IPS-18a (cell line): ENCODE measurements around the gene DLGAP1.

Source experiments
- H3K27ac ChIP-seq: one replicate; pipeline ENCODE4 v1.5.1; 2013; ENCODE audit warnings: low read length
- H3K27me3 ChIP-seq: one replicate; pipeline ENCODE4 v1.6.1; 2013; ENCODE audit warnings: mild to moderate bottlenecking, low read length; ENCODE audit not compliant: control insufficient read depth, insufficient read depth
- H3K36me3 ChIP-seq: one replicate; pipeline ENCODE4 v1.6.1; 2013; ENCODE audit warnings: low read depth, low read length; ENCODE audit not compliant: control insufficient read depth
- H3K4me1 ChIP-seq: one replicate; pipeline ENCODE4 v1.6.1; 2013; ENCODE audit warnings: low read depth, low read length; ENCODE audit not compliant: control insufficient read depth
- H3K4me3 ChIP-seq: one replicate; pipeline ENCODE4 v1.5.1; 2013; ENCODE audit warnings: low read length
- H3K9ac ChIP-seq: one replicate; pipeline ENCODE4 v1.6.1; 2013; ENCODE audit warnings: mild to moderate bottlenecking, low read length, moderate library complexity
- H3K9me3 ChIP-seq: one replicate; pipeline ENCODE4 v1.6.1; 2013; ENCODE audit warnings: low read depth, low read length; ENCODE audit not compliant: control insufficient read depth

Gene DLGAP1

DNA sequence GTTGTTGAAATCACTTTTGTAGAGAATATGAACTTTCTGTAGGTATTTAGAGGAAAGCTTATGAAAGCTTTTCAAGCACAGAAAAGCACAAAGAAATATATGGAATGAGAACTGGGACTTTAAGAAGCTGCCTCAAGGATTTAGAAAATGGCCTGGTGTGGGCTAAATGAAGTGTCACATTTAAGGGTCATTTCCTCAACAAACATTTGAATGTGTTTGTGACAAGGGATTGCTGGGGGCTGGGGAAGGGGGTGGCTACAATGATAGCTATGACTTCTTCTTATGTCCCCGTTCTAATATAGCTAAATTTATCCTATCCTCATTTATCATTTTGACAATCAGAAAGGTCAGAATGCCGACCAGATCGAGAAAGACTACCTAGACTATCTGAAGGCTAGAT lies 69.2 kb downstream of the DLGAP1 start:
- Histone ChIP-seq H3K9ac (no peak overlapping the region), H3K27me3 (no peaks in the 10 kb centered on the region), H3K27ac (no peak overlapping the region), H3K4me3 (no peak overlapping the region), H3K9me3 (no peaks in the 10 kb centered on the region), H3K36me3 (no peaks in the 10 kb centered on the region), H3K4me1 (no peaks in the 10 kb centered on the region)

DNA sequence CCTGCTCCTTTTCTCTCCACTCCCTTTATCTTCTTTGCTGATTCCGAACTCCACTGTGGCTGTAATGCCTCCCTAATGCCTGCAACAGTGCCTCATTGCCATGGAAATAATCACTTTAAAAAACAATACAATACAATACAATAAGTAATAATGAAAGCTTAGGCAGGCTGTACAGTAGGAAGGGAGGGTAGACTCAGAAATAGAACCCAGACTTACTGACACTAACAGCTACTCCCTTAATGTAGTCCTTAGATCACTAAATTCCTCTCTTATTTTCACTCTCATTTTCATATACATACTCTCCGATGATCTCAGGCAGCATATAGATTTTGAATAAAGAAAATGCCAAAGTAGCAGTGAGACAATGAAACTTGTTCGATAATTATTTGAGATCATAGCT lies 70.2 kb downstream of the DLGAP1 start:
- Histone ChIP-seq H3K27ac (no peak overlapping the region), H3K9me3 (no peaks in the 10 kb centered on the region), H3K4me3 (no peak overlapping the region), H3K36me3 (no peaks in the 10 kb centered on the region), H3K27me3 (no peaks in the 10 kb centered on the region), H3K4me1 (no peaks in the 10 kb centered on the region), H3K9ac (no peak overlapping the region)

DNA sequence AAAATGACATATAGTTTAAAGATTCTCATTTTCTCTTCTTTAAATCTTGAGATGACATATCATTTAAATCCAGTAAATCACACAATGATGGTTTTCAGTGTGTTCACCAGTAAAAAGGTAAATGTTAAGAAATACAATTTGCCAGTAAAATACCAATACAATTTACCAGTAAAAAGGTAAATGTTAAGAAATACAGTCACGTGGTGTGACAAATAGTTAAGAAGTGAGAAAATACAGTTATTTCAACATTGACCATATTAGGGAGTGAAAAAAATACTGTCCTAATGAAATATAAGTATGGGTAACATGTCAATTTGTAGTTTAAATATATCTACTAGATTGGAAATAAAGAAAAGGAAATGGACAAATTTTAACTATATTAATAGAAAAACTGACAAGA lies 80.5 kb downstream of the DLGAP1 start:
- H3K27me3 ChIP-seq = no peaks in the 10 kb centered on the region
- no peaks in the 10 kb centered on the region for H3K4me1 ChIP-seq
- no peak overlapping the region for H3K4me3 ChIP-seq
- H3K36me3 ChIP-seq = no peaks in the 10 kb centered on the region
- no peak overlapping the region for H3K27ac ChIP-seq
- H3K9ac ChIP-seq = no peak overlapping the region
- no peaks in the 10 kb centered on the region for H3K9me3 ChIP-seq

DNA sequence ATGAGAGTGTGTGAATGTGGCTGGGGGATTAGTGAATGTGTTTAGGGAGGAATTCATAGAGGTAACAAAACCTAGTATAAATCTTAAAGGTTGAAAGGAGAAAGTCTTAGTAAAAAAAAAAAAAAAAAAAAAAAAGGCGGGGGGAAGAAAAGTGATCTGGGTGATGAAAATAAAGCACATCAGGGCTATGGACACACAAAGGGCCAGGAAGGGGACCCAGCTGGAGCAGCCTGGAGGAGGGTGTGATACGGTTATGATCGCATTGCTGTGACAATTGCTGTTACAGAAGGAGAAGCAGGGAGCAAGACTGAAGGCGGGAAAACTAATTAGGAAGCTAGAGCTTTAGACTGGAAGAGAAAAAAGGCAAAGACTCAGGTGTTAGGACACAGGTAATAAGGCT lies 85.4 kb downstream of the DLGAP1 start:
- Histone ChIP-seq H3K27me3 (no peaks in the 10 kb centered on the region), H3K4me1 (no peaks in the 10 kb centered on the region), H3K27ac (no peak overlapping the region), H3K9ac (no peak overlapping the region), H3K4me3 (no peak overlapping the region), H3K36me3 (no peaks in the 10 kb centered on the region), H3K9me3 (peaks cover 4% of the 10 kb centered on the region)

DNA sequence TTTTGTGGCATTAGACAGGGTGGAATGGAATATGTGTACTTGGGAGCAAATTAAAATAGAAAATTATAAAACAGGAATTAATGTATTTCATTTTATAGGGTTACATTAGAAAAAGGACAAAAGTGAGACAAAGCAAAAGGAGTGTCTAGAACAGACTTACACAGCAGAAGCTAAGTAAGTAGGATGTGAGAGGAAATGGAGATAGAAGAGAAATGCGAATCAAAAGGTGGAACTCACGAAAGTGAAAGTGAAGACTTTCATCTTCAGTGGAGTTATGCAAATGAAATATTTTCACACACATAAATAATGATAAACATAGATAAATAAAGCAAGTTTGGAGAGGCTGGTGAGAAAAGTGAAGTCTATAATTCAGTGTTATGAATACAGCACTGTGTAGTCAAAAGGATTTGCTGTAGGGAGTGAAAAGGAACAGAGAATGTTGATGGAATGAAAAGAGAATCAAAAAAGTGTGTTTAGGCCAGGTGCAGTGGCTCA lies 94.8 kb downstream of the DLGAP1 start:
- Histone ChIP-seq H3K9ac (no peak overlapping the region), H3K36me3 (no peaks in the 10 kb centered on the region), H3K4me1 (peaks cover 24% of the 10 kb centered on the region), H3K27ac (no peak overlapping the region), H3K9me3 (peaks cover 6% of the 10 kb centered on the region), H3K27me3 (no peaks in the 10 kb centered on the region), H3K4me3 (no peak overlapping the region)

DNA sequence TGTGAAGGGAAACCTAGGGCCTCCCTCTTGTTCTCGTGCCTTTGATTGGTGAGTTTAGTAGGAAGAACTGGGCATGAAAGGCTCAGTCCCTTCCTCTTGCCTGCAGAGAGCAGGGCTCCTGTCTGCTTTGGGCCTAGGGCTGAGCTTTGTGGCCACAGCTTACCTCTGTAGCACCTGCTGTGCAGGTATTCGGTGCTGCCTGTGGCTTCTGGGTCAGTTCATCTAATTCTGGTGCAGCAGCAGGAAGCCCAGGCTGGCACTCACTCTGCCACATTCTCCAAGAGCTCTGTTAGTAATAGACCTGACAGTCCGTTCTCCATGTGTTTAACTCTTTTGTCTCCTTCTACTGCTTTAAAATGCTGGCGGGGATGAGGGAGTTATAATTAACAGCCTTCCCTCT lies 96.5 kb downstream of the DLGAP1 start:
- H3K4me3 ChIP-seq = no peak overlapping the region
- no peaks in the 10 kb centered on the region for H3K9me3 ChIP-seq
- H3K9ac ChIP-seq = no peak overlapping the region

DNA sequence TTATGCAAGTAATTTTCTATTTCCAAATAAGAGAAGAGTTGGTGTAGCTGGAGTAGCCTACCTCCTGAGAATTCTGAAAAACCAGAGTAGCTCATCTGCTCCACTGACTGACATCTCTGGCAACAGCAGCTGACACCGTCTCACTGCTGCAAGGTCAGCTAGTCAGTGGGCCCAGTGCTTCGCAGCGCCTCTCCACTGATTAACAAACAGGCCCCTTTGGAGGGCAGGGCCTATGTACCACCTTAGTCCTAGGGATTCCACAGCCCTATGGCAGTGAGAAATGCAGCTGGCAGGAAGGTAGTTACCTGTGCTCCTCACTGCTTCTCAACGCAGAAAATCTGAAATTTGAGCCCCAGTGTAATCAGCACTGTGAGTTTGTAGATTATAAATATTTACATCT lies 97.5 kb downstream of the DLGAP1 start:
- Histone ChIP-seq H3K4me3 (no peak overlapping the region), H3K36me3 (no peaks in the 10 kb centered on the region), H3K9me3 (no peaks in the 10 kb centered on the region), H3K4me1 (peaks cover 38% of the 10 kb centered on the region), H3K27ac (no peak overlapping the region), H3K27me3 (no peaks in the 10 kb centered on the region), H3K9ac (no peak overlapping the region)

More for the DNA sequence above, 96.5 kb downstream of the DLGAP1 start:
- Histone ChIP-seq H3K27me3 (no peaks in the 10 kb centered on the region), H3K27ac (no peak overlapping the region), H3K4me1 (peaks cover 34% of the 10 kb centered on the region), H3K36me3 (no peaks in the 10 kb centered on the region)

DNA sequence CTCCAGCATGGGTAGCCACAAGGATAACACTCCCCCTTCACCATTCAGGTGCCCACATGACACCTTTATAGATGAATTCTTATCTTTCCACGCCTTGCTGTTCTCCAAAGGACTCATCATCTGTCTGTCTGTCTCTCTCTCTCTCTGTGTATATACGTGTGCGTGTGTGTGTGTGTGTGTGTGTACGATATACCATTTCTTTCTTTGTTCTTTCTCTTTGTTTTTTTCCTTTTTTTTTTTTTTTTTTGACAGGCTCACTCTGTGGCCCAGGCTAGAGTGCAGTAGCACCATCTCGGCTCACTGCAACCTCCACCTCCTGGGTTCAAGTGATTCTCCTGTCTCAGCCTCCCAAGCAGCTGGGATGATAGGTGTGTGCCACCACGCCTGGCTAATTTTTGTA lies 98.2 kb downstream of the DLGAP1 start:
- H3K36me3 ChIP-seq = no peaks in the 10 kb centered on the region
- no peaks in the 10 kb centered on the region for H3K9me3 ChIP-seq
- H3K9ac ChIP-seq = no peak overlapping the region
- no peak overlapping the region for H3K27ac ChIP-seq
- peaks cover 43% of the 10 kb centered on the region for H3K4me1 ChIP-seq
- no peak overlapping the region for H3K4me3 ChIP-seq
- no peaks in the 10 kb centered on the region for H3K27me3 ChIP-seq

DNA sequence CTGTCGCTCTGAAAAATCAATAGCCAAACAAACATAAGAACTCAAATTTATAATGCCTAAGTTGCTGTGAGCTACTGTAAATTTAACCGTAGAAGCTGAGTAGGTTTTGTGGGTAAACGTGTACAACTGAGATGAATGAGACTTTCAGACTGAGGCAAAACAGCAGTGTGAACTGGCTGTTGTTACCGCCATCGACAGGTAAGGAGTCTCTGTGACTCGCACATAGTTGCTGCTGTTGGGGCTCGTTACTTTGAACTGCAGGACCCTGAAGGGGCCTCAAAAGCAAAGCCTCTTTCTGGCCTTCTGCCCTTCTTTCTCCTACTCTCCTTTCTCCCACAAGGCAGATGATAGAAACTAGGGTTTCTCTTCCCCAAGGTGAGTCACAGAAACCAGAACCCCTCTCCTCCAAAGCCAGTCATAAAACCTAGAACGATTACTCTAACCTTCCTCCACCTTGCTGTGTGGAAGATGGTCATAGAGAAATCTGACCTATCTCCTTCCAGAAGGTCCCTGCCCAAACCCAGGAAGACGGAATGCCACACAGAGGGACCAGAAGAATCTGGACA lies 101.2 kb downstream of the DLGAP1 start:
- Histone ChIP-seq H3K4me1 (peaks cover 42% of the 10 kb centered on the region), H3K27me3 (no peaks in the 10 kb centered on the region), H3K9me3 (no peaks in the 10 kb centered on the region), H3K27ac (no peak overlapping the region), H3K36me3 (no peaks in the 10 kb centered on the region), H3K4me3 (no peak overlapping the region), H3K9ac (no peak overlapping the region)

DNA sequence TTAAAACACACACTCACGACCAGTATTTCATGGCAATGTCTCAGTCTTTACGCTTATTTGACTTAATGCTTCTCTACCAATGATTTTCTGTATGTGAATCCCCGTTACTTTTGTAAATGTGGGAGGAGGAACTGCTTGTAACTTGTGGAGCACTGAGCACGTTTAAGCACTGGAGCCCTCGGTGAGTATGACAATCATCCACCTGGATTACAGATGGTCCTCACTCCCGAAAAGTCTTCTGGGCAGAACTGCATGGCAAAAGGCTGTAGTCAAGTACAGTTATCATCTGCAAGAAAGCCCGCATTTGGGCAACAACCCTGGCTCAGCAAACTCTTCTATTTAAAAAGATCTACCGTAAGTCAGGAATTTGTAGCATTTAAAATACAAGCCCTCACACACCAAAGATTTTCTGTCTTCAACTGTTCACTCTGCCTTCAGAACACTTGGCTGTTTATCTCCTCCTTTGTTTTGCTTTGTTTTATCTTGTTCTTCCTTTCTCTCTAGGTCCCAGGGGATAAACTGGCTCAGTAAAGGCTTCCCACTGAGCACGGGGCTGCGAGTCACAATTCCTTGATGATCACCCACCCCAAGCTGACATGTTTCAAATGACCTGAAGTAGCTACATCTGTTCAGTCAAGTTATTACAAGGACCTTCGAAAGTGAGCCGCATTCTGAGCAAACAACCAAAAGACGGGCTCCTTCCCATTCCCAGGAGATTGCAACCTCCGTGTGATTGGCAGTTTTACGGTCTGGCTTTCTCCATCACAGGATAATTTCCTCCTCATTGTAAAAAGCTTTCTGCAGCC lies 102.2 kb downstream of the DLGAP1 start:
- Histone ChIP-seq H3K4me1 (peaks cover 32% of the 10 kb centered on the region), H3K27me3 (no peaks in the 10 kb centered on the region), H3K9ac (no peak overlapping the region), H3K27ac (no peak overlapping the region), H3K4me3 (no peak overlapping the region), H3K36me3 (no peaks in the 10 kb centered on the region), H3K9me3 (no peaks in the 10 kb centered on the region)

DNA sequence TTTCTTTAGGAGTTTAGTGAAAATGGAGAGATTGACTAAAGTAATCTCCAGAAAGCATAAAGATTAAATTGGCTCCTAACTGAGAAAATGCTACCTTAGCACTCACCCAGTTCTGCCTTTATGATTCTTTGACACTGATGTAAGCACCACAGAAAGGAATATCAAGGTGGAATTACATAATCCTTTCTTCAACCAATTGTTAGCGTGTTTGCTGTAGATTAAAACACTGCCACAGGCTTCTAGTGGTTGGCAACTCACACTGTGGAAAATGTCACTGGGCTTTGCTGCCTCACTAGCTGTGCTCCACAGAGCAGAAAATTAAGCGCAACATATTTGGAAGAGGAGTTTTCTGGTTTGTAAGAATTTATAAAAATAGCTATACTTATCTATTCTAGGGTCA lies 104.1 kb downstream of the DLGAP1 start:
- Histone ChIP-seq H3K36me3 (no peaks in the 10 kb centered on the region), H3K9ac (no peak overlapping the region), H3K4me3 (no peak overlapping the region), H3K4me1 (peaks cover 31% of the 10 kb centered on the region), H3K27me3 (no peaks in the 10 kb centered on the region), H3K9me3 (no peaks in the 10 kb centered on the region), H3K27ac (no peak overlapping the region)

DNA sequence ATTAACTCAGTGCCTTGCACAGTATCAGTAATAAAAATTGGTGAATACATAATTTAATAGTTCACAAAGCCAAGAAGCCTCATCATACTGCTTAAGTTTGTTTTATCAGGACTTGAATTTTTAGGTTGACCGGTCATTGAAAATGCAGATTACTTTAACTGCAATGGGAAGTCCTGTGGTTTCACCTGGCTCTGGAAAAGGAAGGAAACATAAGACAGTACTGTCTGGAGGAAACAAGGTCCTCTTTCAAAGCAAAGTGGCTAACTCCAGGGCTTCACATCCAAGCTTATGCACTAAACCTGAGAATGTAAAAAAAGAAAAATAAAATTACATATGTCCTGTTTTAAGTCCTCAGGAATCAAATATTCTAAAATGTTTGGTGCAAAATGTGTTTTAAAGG lies 119.7 kb downstream of the DLGAP1 start:
- Histone ChIP-seq H3K27me3 (no peaks in the 10 kb centered on the region), H3K9ac (no peak overlapping the region), H3K27ac (no peak overlapping the region), H3K4me3 (no peak overlapping the region), H3K36me3 (no peaks in the 10 kb centered on the region), H3K4me1 (peaks cover 34% of the 10 kb centered on the region), H3K9me3 (no peaks in the 10 kb centered on the region)
